IMR-90 (cell line): ENCODE results near the gene TBC1D10A. TPM values are rescaled to one million over a fixed set of nuclear protein-coding genes. Genes with fewer than 3 reads are reported as not detected.

Source experiments
- ATAC-seq: fragments of 200-7000 bp; cut with Tn5 transposase; 2 replicates; pipeline ENCODE4 v1.9.1; 2020; ENCODE audit warnings: low read depth, mild to moderate bottlenecking, moderate library complexity
- BruUV-seq: library from RNA; stranded (reverse); fragments of 400-500 nt; replicated peaks from 2 replicates; lab custom pipeline; 2021; lab: Mats Ljungman, UMichigan
- CTCF ChIA-PET: fragments of 300-600 bp; formaldehyde crosslinking; extraction: SDS; loops from one replicate; lab custom pipeline; 2021; ENCODE audit warnings: antibody characterized with exemption; lab: Yijun Ruan, JAX
- POLR2A ChIA-PET: fragments of 300-600 bp; sonication (Branson Sonifier 250); formaldehyde crosslinking; loops from one replicate; lab custom pipeline; 2022; ENCODE audit warnings: antibody characterized with exemption; ENCODE audit not compliant: unreplicated experiment; lab: Charles Lee
- DNase-seq: peaks from one replicate; pipeline ENCODE4 v3.0.0; 2013
- H2AFZ ChIP-seq: replicated peaks from 2 replicates; pipeline ENCODE3; 2013; ENCODE audit warnings: low read length, mild to moderate bottlenecking; ENCODE audit not compliant: poor library complexity
- H2AK5ac ChIP-seq: 2 replicates; pipeline ENCODE4 v1.6.1; 2013; ENCODE audit warnings: low read depth, low read length, inconsistent platforms
- H2AK9ac ChIP-seq: replicated peaks from 2 replicates; pipeline ENCODE3; 2013; ENCODE audit warnings: mild to moderate bottlenecking, low read depth, low read length, moderate library complexity; ENCODE audit not compliant: poor library complexity
- H2BK120ac ChIP-seq: 2 replicates; pipeline ENCODE4 v1.6.1; 2013; ENCODE audit warnings: low read depth, low read length, inconsistent platforms
- H2BK15ac ChIP-seq: 3 replicates; pipeline ENCODE4 v1.6.1; 2013; ENCODE audit warnings: low read depth, low read length, inconsistent platforms
- H2BK20ac ChIP-seq: 2 replicates; pipeline ENCODE4 v1.6.1; 2013; ENCODE audit warnings: low read depth, mild to moderate bottlenecking, inconsistent platforms, low read length, moderate library complexity
- H2BK5ac ChIP-seq: 2 replicates; pipeline ENCODE4 v1.6.1; 2013; ENCODE audit warnings: mild to moderate bottlenecking, low read depth, low read length, inconsistent platforms; ENCODE audit not compliant: poor library complexity, severe bottlenecking
- H3K14ac ChIP-seq: replicated peaks from 2 replicates; pipeline ENCODE4 v1.6.1; 2013; ENCODE audit warnings: low read depth, low read length, inconsistent platforms
- H3K18ac ChIP-seq: 2 replicates; pipeline ENCODE4 v1.6.1; 2013; ENCODE audit warnings: low read depth, low read length, control low read depth
- H3K23ac ChIP-seq: 2 replicates; pipeline ENCODE4 v1.6.1; 2013; ENCODE audit warnings: low read depth, low read length, inconsistent platforms
- H3K27ac ChIP-seq: 2 replicates; pipeline ENCODE4 v1.5.1; 2013; ENCODE audit warnings: mild to moderate bottlenecking, control low read depth, low read length; ENCODE audit not compliant: insufficient read depth
- H3K27me3 ChIP-seq: 2 replicates; pipeline ENCODE4 v1.6.1; 2013; ENCODE audit warnings: low read length; ENCODE audit not compliant: control insufficient read depth, insufficient read depth
- H3K36me3 ChIP-seq: 2 replicates; pipeline ENCODE4 v1.6.1; 2013; ENCODE audit warnings: low read length, mixed read lengths; ENCODE audit not compliant: control insufficient read depth, insufficient read depth
- H3K4ac ChIP-seq: 2 replicates; pipeline ENCODE4 v1.6.1; 2013; ENCODE audit warnings: low read depth, low read length, inconsistent platforms
- H3K4me1 ChIP-seq: 2 replicates; pipeline ENCODE4 v1.6.1; 2013; ENCODE audit warnings: low read length, mixed read lengths; ENCODE audit not compliant: control insufficient read depth, insufficient read depth
- H3K4me2 ChIP-seq: 2 replicates; pipeline ENCODE4 v1.6.1; 2013; ENCODE audit warnings: low read depth, mild to moderate bottlenecking, control low read depth, low read length, moderate library complexity
- H3K4me3 ChIP-seq: 2 replicates; pipeline ENCODE4 v1.5.1; 2013; ENCODE audit warnings: low read depth, mild to moderate bottlenecking, control low read depth, low read length, moderate library complexity; ENCODE audit not compliant: insufficient read depth
- H3K56ac ChIP-seq: 2 replicates; pipeline ENCODE4 v1.6.1; 2013; ENCODE audit warnings: low read length, inconsistent platforms; ENCODE audit not compliant: insufficient read depth; ENCODE audit errors: extremely low read depth
- H3K79me1 ChIP-seq, 2 experiments: 2 replicates each; pipeline ENCODE4 v1.6.1; 2013; ENCODE audit warnings: low read length in 2 of 2, inconsistent platforms in 1 of 2, low read depth in 1 of 2
- H3K9ac ChIP-seq: 2 replicates; pipeline ENCODE4 v1.6.1; 2013; ENCODE audit warnings: low read depth, low read length, control low read depth
- H3K9me1 ChIP-seq: 2 replicates; pipeline ENCODE4 v1.6.1; 2013; ENCODE audit warnings: low read length, inconsistent platforms; ENCODE audit not compliant: insufficient read depth
- H3K9me3 ChIP-seq: 2 replicates; pipeline ENCODE4 v1.6.1; 2013; ENCODE audit warnings: low read length; ENCODE audit not compliant: control insufficient read depth, insufficient read depth
- H4K20me1 ChIP-seq: 2 replicates; pipeline ENCODE4 v1.6.1; 2013; ENCODE audit warnings: low read length, inconsistent platforms; ENCODE audit not compliant: insufficient read depth
- H4K5ac ChIP-seq: 2 replicates; pipeline ENCODE4 v1.6.1; 2013; ENCODE audit warnings: mild to moderate bottlenecking, low read depth, low read length, control low read depth
- H4K8ac ChIP-seq, 2 experiments: 2 replicates each; pipeline ENCODE4 v1.6.1; 2013; ENCODE audit warnings: low read depth in 2 of 2, low read length in 2 of 2, control low read depth in 1 of 2, inconsistent platforms in 1 of 2
- H4K91ac ChIP-seq: 2 replicates; pipeline ENCODE4 v1.6.1; 2013; ENCODE audit warnings: low read depth, low read length, inconsistent platforms; ENCODE audit not compliant: insufficient read depth
- FOS ChIP-seq: fragments of 150-350 bp; IDR thresholded peaks from 2 replicates; pipeline ENCODE4 v1.6.1; 2016; ENCODE audit warnings: low read depth, low read length
- MAFK ChIP-seq: IDR thresholded peaks from 2 replicates; pipeline ENCODE4 v1.6.1; 2012; ENCODE audit warnings: low read depth, low read length, improper control_type of control experiment
- MXI1 ChIP-seq: IDR thresholded peaks from 2 replicates; pipeline ENCODE4 v1.6.1; 2012; ENCODE audit warnings: low read depth, mild to moderate bottlenecking, low read length, moderate library complexity, borderline replicate concordance
- NFE2L2 ChIP-seq: fragments of 150-350 bp; IDR thresholded peaks from 2 replicates; pipeline ENCODE4 v1.6.1; 2016; ENCODE audit warnings: low read depth, mild to moderate bottlenecking, low read length
- POLR2A ChIP-seq: IDR thresholded peaks from 2 replicates; pipeline ENCODE4 v1.6.1; 2012; ENCODE audit warnings: mild to moderate bottlenecking, low read depth, low read length
- RAD21 ChIP-seq: IDR thresholded peaks from 2 replicates; pipeline ENCODE4 v1.6.1; 2012; ENCODE audit warnings: low read length, improper control_type of control experiment
- RCOR1 ChIP-seq: IDR thresholded peaks from 2 replicates; pipeline ENCODE4 v1.6.1; 2012; ENCODE audit warnings: mild to moderate bottlenecking, low read length, improper control_type of control experiment; ENCODE audit not compliant: insufficient replicate concordance
- RFX5 ChIP-seq: IDR thresholded peaks from 2 replicates; pipeline ENCODE4 v1.8.0; 2012; ENCODE audit warnings: low read depth, mild to moderate bottlenecking, low read length, moderate library complexity
- SMC3 ChIP-seq: fragments of 150-350 bp; IDR thresholded peaks from 2 replicates; pipeline ENCODE4 v1.6.1; 2016; ENCODE audit warnings: low read depth, mild to moderate bottlenecking, antibody characterized with exemption, low read length, moderate library complexity
- USF2 ChIP-seq: fragments of 150-350 bp; IDR thresholded peaks from 2 replicates; pipeline ENCODE4 v1.6.1; 2017; ENCODE audit warnings: mild to moderate bottlenecking, antibody characterized with exemption, low read length, low read depth
- WGBS, 2 experiments: methylation state at CpG; one replicate each; pipeline versions ENCODE4 v1.1.5 to v1.1.7; 2013; ENCODE audit warnings: missing lambda C conversion rate in 2 of 2; ENCODE audit not compliant: insufficient read length in 1 of 2; ENCODE audit errors: extremely low coverage in 2 of 2; 5-methylcytosine and 5-hydroxymethylcytosine counted together
- dilution Hi-C: fragments of 300-500 bp; cut with HindIII; formaldehyde crosslinking; loops from one replicate; pipeline ENCODE4 v1.14.3; 2018; ENCODE audit warnings: low sequenced_read_pairs; ENCODE audit not compliant: unreplicated experiment
- in situ Hi-C: fragments of 300-500 bp; cut with MboI; formaldehyde crosslinking; loops from 3 replicates; pipeline ENCODE4 v1.14.3; 2019; ENCODE audit warnings: low sequenced_read_pairs, inconsistent platforms, mixed read lengths
- intact Hi-C: fragments of 100-400 bp; cut with micrococcal nuclease; formaldehyde crosslinking; loops from 2 replicates; pipeline ENCODE4 v1.10.0; 2022
- polyA plus RNA-seq, 3 experiments: library from polyadenylated mRNA; depleted of rRNA; stranded (reverse); fragments of >200 nt; gene quantifications; 2 replicates each; pipeline ENCODE4 v1.2.3, GENCODE V29; 2012; ENCODE audit warnings: low replicate concordance in 1 of 3
- total RNA-seq: library from RNA; depleted of rRNA; stranded (reverse); fragments of >200 nt; gene quantifications from 2 replicates; pipeline ENCODE4 v1.2.3, GENCODE V29; 2012
- TF ChIP-seq, protein P1 (sequence below): fragments of 150-350 bp; IDR thresholded peaks from 2 replicates; pipeline ENCODE4 v1.6.1; 2016; ENCODE audit warnings: low read depth, mild to moderate bottlenecking, low read length, moderate library complexity, borderline replicate concordance

The TBC1D10A gene
- total and polyA plus RNA-seq, 2 of the 4 experiments (the other 2 are of a cell fraction), result 16.3 to 33.1 TPM

- no peak overlapping the region for H3K9ac ChIP-seq
- no peak for ATAC-seq
- H3K4ac ChIP-seq, result no peak overlapping the region
- no peak overlapping the region for H4K5ac ChIP-seq
- peaks cover 6% of the 10 kb centered on the region for H3K9me1 ChIP-seq
- no peak overlapping the region for H3K18ac ChIP-seq
- no peaks in the 10 kb centered on the region for H3K27me3 ChIP-seq
- H2BK5ac ChIP-seq, result no peak overlapping the region
- H3K9me3 ChIP-seq, result no peaks in the 10 kb centered on the region
- no peak overlapping the region for H3K27ac ChIP-seq
- no peak overlapping the region for H3K4me2 ChIP-seq
- DNase-seq, result no peak
- ChIA-PET CTCF (no interaction called here), POLR2A (no interaction called here)
- no peak overlapping the region for H2AK5ac ChIP-seq
- H2AFZ ChIP-seq, result no peak overlapping the region
- in situ Hi-C loops, result no loop called here
- no peak overlapping the region for H3K23ac ChIP-seq
- H2BK20ac ChIP-seq, result no peak overlapping the region
- dilution Hi-C loops, result no loop called here
- H3K36me3 ChIP-seq, result peaks cover 61% of the 10 kb centered on the region
- no peak overlapping the region for H2AK9ac ChIP-seq
- intact Hi-C loops, result no loop called here
- TF ChIP-seq MAFK (no peak), SMC3 (no peak), USF2 (no peak), POLR2A (no peak), RCOR1 (no peak), RFX5 (no peak), FOS (no peak), MXI1 (no peak), NFE2L2 (no peak), RAD21 (no peak)
- TF ChIP-seq, protein P1, sequence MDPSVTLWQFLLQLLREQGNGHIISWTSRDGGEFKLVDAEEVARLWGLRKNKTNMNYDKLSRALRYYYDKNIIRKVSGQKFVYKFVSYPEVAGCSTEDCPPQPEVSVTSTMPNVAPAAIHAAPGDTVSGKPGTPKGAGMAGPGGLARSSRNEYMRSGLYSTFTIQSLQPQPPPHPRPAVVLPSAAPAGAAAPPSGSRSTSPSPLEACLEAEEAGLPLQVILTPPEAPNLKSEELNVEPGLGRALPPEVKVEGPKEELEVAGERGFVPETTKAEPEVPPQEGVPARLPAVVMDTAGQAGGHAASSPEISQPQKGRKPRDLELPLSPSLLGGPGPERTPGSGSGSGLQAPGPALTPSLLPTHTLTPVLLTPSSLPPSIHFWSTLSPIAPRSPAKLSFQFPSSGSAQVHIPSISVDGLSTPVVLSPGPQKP, result no peak
- H4K8ac ChIP-seq, result no peak overlapping the region
- no peak overlapping the region for H3K4me3 ChIP-seq
- no peak overlapping the region for H2BK120ac ChIP-seq
- no peak overlapping the region for H4K91ac ChIP-seq
- BruUV-seq, result no TSS peak
- no peak overlapping the region for H2BK15ac ChIP-seq
- no peak overlapping the region for H3K14ac ChIP-seq
- 89% methylated on average over 3 of the region's 7 CpGs; no CpG with 5 or more reads in 1 of the 2 experiments for WGBS, 2 experiments
- H3K79me1 ChIP-seq, result peaks cover 4 to 9% of the 10 kb centered on the region in 2 experiments
- H3K4me1 ChIP-seq, result peaks cover 20% of the 10 kb centered on the region; the same call in 1 of the 2 replicates
- no peak overlapping the region for H3K56ac ChIP-seq
- H4K20me1 ChIP-seq, result peaks cover 31% of the 10 kb centered on the region
These were observed 33.7 kb downstream of the TBC1D10A start for GRCh38 chr22:30293026-30293425.
